ENCODE results near the gene TIPRL. TPM values are rescaled to one million over a fixed set of nuclear protein-coding genes. Genes with fewer than 3 reads are reported as not detected.

The TIPRL gene
- polyA plus RNA-seq, 1 of the 3 experiments (the other 2 are of a cell fraction) = 16.4 TPM

GRCh38 chr1:168172250-168172915 lies 6.4 kb upstream of the TIPRL start:
- Histone ChIP-seq H3K36me3 (replicated peaks in 1 of 2; ENCODE audit: control insufficient read depth in 1 of 2, insufficient read depth in 2 of 2, low read length in 1 of 2) (no peaks in the 10 kb centered on the region), H3K4me3 (ENCODE audit: low read depth in 2 of 2, low read length in 1 of 2) (no peak overlapping the region), H3K27me3 (ENCODE audit: insufficient read depth) (no peaks in the 10 kb centered on the region), H3F3A (replicated peaks; ENCODE audit: insufficient read depth) (no peaks in the 10 kb centered on the region), H3K4me2 (no peak overlapping the region), H3K9ac (no peak overlapping the region), H3K4me1 (ENCODE audit: control insufficient read depth in 1 of 2, insufficient read depth in 2 of 2, low read depth in 1 of 2, low read length in 1 of 2) (no peaks in the 10 kb centered on the region), H4K20me1 (ENCODE audit: insufficient read depth) (no peaks in the 10 kb centered on the region), H2AFZ (ENCODE audit: low read depth) (no peak overlapping the region), H3K9me2 (no peaks in the 10 kb centered on the region), H3K9me3 (no peaks in the 10 kb centered on the region), H3K27ac (ENCODE audit: low read depth in 2 of 2, low read length in 1 of 2) (no peak overlapping the region), H3K79me2 (ENCODE audit: insufficient read depth) (no peaks in the 10 kb centered on the region)
- no peak for TF ChIP-seq ELF1 (IDR thresholded peaks at IDR 0.05)
- no peak for TF ChIP-seq JUND (IDR thresholded peaks at IDR 0.05)
- no peak for TF ChIP-seq FOSL2 (IDR thresholded peaks at IDR 0.05; ENCODE audit: borderline replicate concordance, low read depth)
- TF ChIP-seq RFX5 (IDR thresholded peaks at IDR 0.05; ENCODE audit: low read length) = no peak
- TF ChIP-seq NFIC (IDR thresholded peaks at IDR 0.05; ENCODE audit: borderline replicate concordance) = no peak
- no peak for TF ChIP-seq MXI1 (IDR thresholded peaks at IDR 0.05; ENCODE audit: low read depth, low read length)
- TF ChIP-seq TEAD4 (IDR thresholded peaks at IDR 0.05; ENCODE audit: borderline replicate concordance, insufficient read depth) = no peak
- no peak for TF ChIP-seq RCOR1 (IDR thresholded peaks at IDR 0.05; ENCODE audit: low read length)
- no peak for TF ChIP-seq TCF12 (IDR thresholded peaks at IDR 0.05)
- POLR2A ChIA-PET = no interaction called here
- no peak for DNase-seq
- CTCF ChIA-PET = interaction anchor here (1.0 to 1.1 kb wide), 2 partner anchors 26 to 27 kb away, joined by 4 to 5 read pairs; no protein-coding TSS in a partner anchor
- 93% methylated on average over 3 of the region's 3 CpGs for WGBS (ENCODE audit: low lambda C conversion rate)

GRCh38 chr1:168178227-168178637 lies 530 bp upstream of the TIPRL start:
- no peaks in the 10 kb centered on the region for H3K9me2 ChIP-seq
- H4K20me1 ChIP-seq (ENCODE audit: insufficient read depth) = no peaks in the 10 kb centered on the region
- no peak for DNase-seq
- ChIA-PET CTCF (interaction anchor here (1.1 to 1.8 kb wide), 3 partner anchors 33 to 57 kb away, joined by 3 to 5 read pairs (median 4); no protein-coding TSS in a partner anchor), POLR2A (no interaction called here)
- peak overlapping the region; percentile 21; the same call in 1 of the 2 replicates for H3K9ac ChIP-seq
- H3K4me3 ChIP-seq (ENCODE audit: low read depth in 2 of 2, low read length in 1 of 2) = peak overlapping the region; percentile 80 to 97; a peak in 3 of 4 replicates
- TF ChIP-seq USF2 (IDR thresholded peaks at IDR 0.05; ENCODE audit: borderline replicate concordance, low read depth, low read length) = no peak
- no peak for TF ChIP-seq RXRA (IDR thresholded peaks at IDR 0.05; ENCODE audit: borderline replicate concordance, low read depth)
- TF ChIP-seq ELF1 (IDR thresholded peaks at IDR 0.05) = no peak
- no peak for TF ChIP-seq FOXJ3 (CRISPR knock-in tag; IDR thresholded peaks at IDR 0.05)
- peaks cover 20% of the 10 kb centered on the region for H3F3A ChIP-seq (replicated peaks; ENCODE audit: insufficient read depth)
- no peaks in the 10 kb centered on the region for H3K27me3 ChIP-seq (ENCODE audit: insufficient read depth)
- peak overlapping the region; percentile 84 to 91 for H3K27ac ChIP-seq (ENCODE audit: low read depth in 2 of 2, low read length in 1 of 2)
- H3K9me3 ChIP-seq = no peaks in the 10 kb centered on the region
- peaks cover 41% of the 10 kb centered on the region for H3K79me2 ChIP-seq (ENCODE audit: insufficient read depth)
- H3K4me2 ChIP-seq = peak overlapping the region; percentile 18; the same call in 1 of the 2 replicates
- H2AFZ ChIP-seq (ENCODE audit: low read depth) = peak overlapping the region; percentile 92
- H3K36me3 ChIP-seq (replicated peaks in 1 of 2; ENCODE audit: control insufficient read depth in 1 of 2, insufficient read depth in 2 of 2, low read length in 1 of 2) = peaks cover 0 to under 1% of the 10 kb centered on the region in 2 experiments
- 63% methylated on average over 5 of the region's 5 CpGs for WGBS (ENCODE audit: low lambda C conversion rate)
- peaks cover 0 to 4% of the 10 kb centered on the region in 2 experiments; a peak in 1 of 4 replicates for H3K4me1 ChIP-seq (ENCODE audit: control insufficient read depth in 1 of 2, insufficient read depth in 2 of 2, low read depth in 1 of 2, low read length in 1 of 2)
